NAMALWA (cell line): ENCODE data around the gene RILP.

ENCODE experiments used
- DNase-seq: peaks from one replicate; pipeline ENCODE4 v3.0.0-alpha.2; 2015; ENCODE audit warnings: low spot score

RILP gene

DNA sequence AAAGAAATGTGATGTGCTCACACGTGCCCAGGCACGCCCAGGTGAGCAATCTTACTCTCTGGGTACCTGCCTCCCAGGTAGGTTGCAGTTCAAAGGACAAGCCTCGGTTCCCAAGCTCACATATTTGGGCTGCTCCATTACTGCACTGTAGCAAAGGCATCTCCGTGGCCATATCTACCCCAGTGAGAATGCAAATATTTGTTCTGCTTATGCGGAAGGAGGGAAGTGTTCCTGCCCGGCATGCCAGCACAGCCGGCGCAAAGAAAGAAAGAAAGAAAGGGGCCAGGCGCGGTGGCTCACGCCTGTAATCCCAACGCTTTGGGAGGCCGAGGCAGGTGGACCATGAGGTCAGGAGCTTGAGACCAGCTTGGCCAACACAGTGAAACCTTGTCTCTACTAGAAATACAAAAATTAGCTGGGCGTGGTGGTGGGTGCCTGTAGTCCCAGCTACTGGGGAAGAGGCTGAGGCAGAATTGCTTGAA is 51.8 kb downstream of the RILP start:
- no peak for DNase-seq
